Pancreas (tissue), 10 donors: Measurements from ENCODE around the gene RPN2. TPM values are rescaled to one million over a fixed set of nuclear protein-coding genes. Genes with fewer than 3 reads are reported as not detected.

Experiments
- ATAC-seq, 4 donors: fragments of 200-7000 bp; cut with Tn5 transposase; one replicate each; pipeline versions ENCODE4 v1.8.0 to v1.9.1; 2020; ENCODE audit warnings: mild to moderate bottlenecking in 4 of 4, moderate library complexity in 4 of 4
- DNase-seq, 6 donors: peaks; one replicate each; pipeline ENCODE4 v3.0.0-alpha.2; 2020
- FAIRE-seq: peaks from 2 replicates; lab custom pipeline; 2012; peaks lifted over from hg19 to GRCh38; lab: Jason Lieb, UNC
- H3K27ac ChIP-seq, 4 donors: fragments of 200-600 bp; sonication (generic); 1 replicate in 3 of 4; 2 replicates in 1 of 4; pipeline versions ENCODE4 v1.5.0 to v1.8.0; 2020
- H3K27me3 ChIP-seq, 4 donors: fragments of 200-600 bp; one replicate each; pipeline ENCODE4 v1.8.0; 2021
- H3K36me3 ChIP-seq, 3 donors: fragments of 200-600 bp; sonication (generic) in 1 of 3; one replicate each; pipeline versions ENCODE4 v1.5.0 to v1.8.0; 2020 to 2021
- H3K4me1 ChIP-seq, 3 donors: fragments of 200-600 bp; one replicate each; pipeline ENCODE4 v1.8.0; 2021
- H3K4me3 ChIP-seq, 4 donors: fragments of 200-600 bp; sonication (generic) in 2 of 4; one replicate each; pipeline versions ENCODE4 v1.5.0 to v1.8.0; 2020 to 2021
- H3K9me3 ChIP-seq, 4 donors: fragments of 200-600 bp; one replicate each; pipeline ENCODE4 v1.8.0; 2021
- WGBS, 2 donors: extraction: QIAGEN DNeasy Blood & Tissue Kit; methylation state at CpG; one replicate each; pipeline ENCODE4 v1.1.7; 2013; 5-methylcytosine and 5-hydroxymethylcytosine counted together
- intact Hi-C, 3 donors: fragments of 100-400 bp; cut with DNase I; formaldehyde crosslinking; loops; one replicate each; pipeline versions ENCODE4 v1.11.1 to v1.14.2; 2022
- polyA plus RNA-seq, 2 donors: library from polyadenylated mRNA; stranded (reverse); fragments of 200-250 nt; gene quantifications; one replicate each; pipeline ENCODE4 v1.2.3, GENCODE V29; 2013
- total RNA-seq, 6 donors: library from RNA; stranded (reverse); fragmentation: NEBNext Ultra II Directional in 4 of 6; extraction: Animal tissue kit (Norgen Biotek cat#: 25700) in 4 of 6; gene quantifications; one replicate each; pipeline versions ENCODE4 v1.2.1 to v1.2.4, GENCODE V29; 2021 to 2023
- TF ChIP-seq, protein P1 (sequence below), 4 donors: fragments of 200-600 bp; sonication (generic) in 3 of 4; IDR thresholded peaks; one replicate each; pipeline versions ENCODE4 v1.5.0 to v1.8.0; 2021; ENCODE audit warnings: antibody characterized with exemption in 4 of 4
- donor health status: healthy with polysubstance abuse.
- donor health status: DM: no; HTN: no; CAD: no; lungs with moderate emphysema.
- donor health status: DM: no; HTN: no; CAD: no.
- donor health status: control.
- donor health status: control.
- donor health status: Bipolar disorder and iron deficiency.
- donor health status: DM: yes; HTN: yes; CAD: no.
- donor health status: DM: no; HTN: no; CAD: no.
- donor health status: DM: no; HTN: no; CAD: no.
- donor health status: DM: yes; HTN: yes; CAD: no.

The RPN2 gene
- total and polyA plus RNA-seq, 8 donors: 43.8 to 117 (median 80.9) TPM

- WGBS, 2 donors: 4% methylated on average over 15 of the region's 15 CpGs
- no peak for ATAC-seq
- H3K27ac ChIP-seq: peak overlapping the region; percentile 98 to 100 (median 99)
- TF ChIP-seq, protein P1, sequence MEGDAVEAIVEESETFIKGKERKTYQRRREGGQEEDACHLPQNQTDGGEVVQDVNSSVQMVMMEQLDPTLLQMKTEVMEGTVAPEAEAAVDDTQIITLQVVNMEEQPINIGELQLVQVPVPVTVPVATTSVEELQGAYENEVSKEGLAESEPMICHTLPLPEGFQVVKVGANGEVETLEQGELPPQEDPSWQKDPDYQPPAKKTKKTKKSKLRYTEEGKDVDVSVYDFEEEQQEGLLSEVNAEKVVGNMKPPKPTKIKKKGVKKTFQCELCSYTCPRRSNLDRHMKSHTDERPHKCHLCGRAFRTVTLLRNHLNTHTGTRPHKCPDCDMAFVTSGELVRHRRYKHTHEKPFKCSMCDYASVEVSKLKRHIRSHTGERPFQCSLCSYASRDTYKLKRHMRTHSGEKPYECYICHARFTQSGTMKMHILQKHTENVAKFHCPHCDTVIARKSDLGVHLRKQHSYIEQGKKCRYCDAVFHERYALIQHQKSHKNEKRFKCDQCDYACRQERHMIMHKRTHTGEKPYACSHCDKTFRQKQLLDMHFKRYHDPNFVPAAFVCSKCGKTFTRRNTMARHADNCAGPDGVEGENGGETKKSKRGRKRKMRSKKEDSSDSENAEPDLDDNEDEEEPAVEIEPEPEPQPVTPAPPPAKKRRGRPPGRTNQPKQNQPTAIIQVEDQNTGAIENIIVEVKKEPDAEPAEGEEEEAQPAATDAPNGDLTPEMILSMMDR (IDR thresholded peaks at IDR 0.05): no peak
- peaks cover 0 to 12% (median 0%) of the 10 kb centered on the region in 3 donors for H3K36me3 ChIP-seq
- intact Hi-C loops: no loop called here
- DNase-seq: no peak
- H3K4me1 ChIP-seq: peaks cover 0 to 25% (median 8%) of the 10 kb centered on the region in 3 donors
- FAIRE-seq: no peak
- no peaks in the 10 kb centered on the region for H3K27me3 ChIP-seq
- no peaks in the 10 kb centered on the region for H3K9me3 ChIP-seq
- H3K4me3 ChIP-seq: peak overlapping the region; percentile 77 to 98 (median 88)
These were observed 774 bp downstream of the RPN2 start for GRCh38 chr20:37179683-37180524.

DNA sequence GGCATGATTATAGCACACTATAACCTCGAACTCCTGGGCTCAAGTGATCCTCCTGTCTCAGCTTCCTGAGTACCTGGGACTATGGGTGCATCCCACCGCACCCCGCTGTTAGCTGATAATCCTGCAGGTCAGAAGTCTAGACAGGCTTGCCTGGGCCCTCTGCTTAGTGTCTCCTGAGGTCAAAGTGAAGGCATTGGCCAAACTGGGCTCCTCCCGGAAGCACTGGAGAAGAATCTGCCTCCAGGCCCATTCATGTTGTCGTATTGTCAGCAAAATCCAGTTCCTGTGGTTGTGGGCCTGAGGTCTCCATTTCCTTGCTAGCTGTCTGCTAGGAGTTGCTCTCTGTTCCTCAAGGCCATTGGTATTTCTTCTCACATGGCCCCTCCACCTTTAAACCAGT, 6.6 kb downstream of the RPN2 start:
- ATAC-seq: peak in 1 of 4 donors; percentile 25
- DNase-seq: no peak
- H3K36me3 ChIP-seq: peaks cover 0 to 29% (median 0%) of the 10 kb centered on the region in 3 donors
- H3K4me1 ChIP-seq: peaks cover 7 to 30% (median 11%) of the 10 kb centered on the region in 3 donors
- no peak overlapping the region for H3K27ac ChIP-seq
- TF ChIP-seq, protein P1 (IDR thresholded peaks at IDR 0.05): no peak
- intact Hi-C loops: no loop called here
- H3K27me3 ChIP-seq: no peaks in the 10 kb centered on the region
- no peaks in the 10 kb centered on the region for H3K9me3 ChIP-seq
- no peak overlapping the region for H3K4me3 ChIP-seq
- WGBS, 2 donors: 94 to 95% methylated on average over 5 of the region's 5 CpGs
- no peak for FAIRE-seq

- Histone ChIP-seq H3K9me3 (no peaks in the 10 kb centered on the region), H3K27ac (no peak overlapping the region), H3K27me3 (no peaks in the 10 kb centered on the region), H3K4me1 (peaks cover 13 to 28% (median 15%) of the 10 kb centered on the region in 3 donors), H3K4me3 (no peak overlapping the region), H3K36me3 (peaks cover 0 to 24% (median 0%) of the 10 kb centered on the region in 3 donors)
- no peak for FAIRE-seq
- TF ChIP-seq, protein P1 (IDR thresholded peaks at IDR 0.05): no peak
- no peak for ATAC-seq
- intact Hi-C loops: no loop called here
- DNase-seq: no peak
- WGBS, 2 donors: 87 to 88% methylated on average over 6 to 7 of the region's 7 CpGs
These were observed 9.7 kb downstream of the RPN2 start for GRCh38 chr20:37188787-37189186.

- DNase-seq (no peak), FAIRE-seq (no peak), ATAC-seq (no peak)
- H3K4me1 ChIP-seq: peaks cover 13 to 28% (median 15%) of the 10 kb centered on the region in 3 donors
- 40 to 44% methylated on average over 6 of the region's 6 CpGs for WGBS, 2 donors
- H3K27me3 ChIP-seq: no peaks in the 10 kb centered on the region
- no peak overlapping the region for H3K27ac ChIP-seq
- TF ChIP-seq, protein P1 (IDR thresholded peaks at IDR 0.05): no peak
- H3K4me3 ChIP-seq: no peak overlapping the region
- H3K9me3 ChIP-seq: no peaks in the 10 kb centered on the region
- intact Hi-C loops: loop anchor here in 1 of 3 donors (5.0 kb wide), 1 partner anchor 343 kb away; no protein-coding TSS in a partner anchor
- H3K36me3 ChIP-seq: peaks cover 0 to 22% (median 0%) of the 10 kb centered on the region in 3 donors
These were observed 10.4 kb downstream of the RPN2 start for GRCh38 chr20:37189416-37190016.
